BLaER1 treated with 17β-estradiol and CSF1 and Interleukin-3, amounts not matched to agents 10 nM and 100 nM (cell line): Measurements from ENCODE around the gene PAX4.

Experiments
- H3K27ac ChIP-seq, 11 experiments: shearing (Covaris generic); formaldehyde crosslinking; 2 replicates each; pipeline ENCODE4 v1.8.1; 2022
- H3K27me3 ChIP-seq, 11 experiments: shearing (Covaris generic); formaldehyde crosslinking; 2 replicates each; pipeline ENCODE4 v1.8.1; 2022
- H3K36me3 ChIP-seq, 11 experiments: shearing (Covaris generic); formaldehyde crosslinking; 2 replicates each; pipeline ENCODE4 v1.8.1; 2022
- H3K4me1 ChIP-seq, 10 experiments: shearing (Covaris generic); formaldehyde crosslinking; 2 replicates each; pipeline ENCODE4 v1.8.1; 2022
- H3K4me2 ChIP-seq, 11 experiments: shearing (Covaris generic); formaldehyde crosslinking; 2 replicates each; pipeline ENCODE4 v1.8.1; 2022
- H3K4me3 ChIP-seq, 10 experiments: shearing (Covaris generic); formaldehyde crosslinking; 2 replicates each; pipeline ENCODE4 v1.8.1; 2022
- H3K9ac ChIP-seq, 11 experiments: shearing (Covaris generic); formaldehyde crosslinking; 2 replicates each; pipeline ENCODE4 v1.8.1; 2022
- H3K9me3 ChIP-seq, 11 experiments: shearing (Covaris generic); formaldehyde crosslinking; replicated peaks in 1 of 11; 2 replicates each; pipeline ENCODE4 v1.8.1; 2022
- H4K20me1 ChIP-seq, 11 experiments: shearing (Covaris generic); formaldehyde crosslinking; 2 replicates each; pipeline ENCODE4 v1.8.1; 2022
- Cebpa-rat ChIP-seq, 11 experiments: shearing (Covaris generic); IDR thresholded peaks; 2 replicates each; pipeline ENCODE4 v1.8.1; 2022

The PAX4 gene

DNA sequence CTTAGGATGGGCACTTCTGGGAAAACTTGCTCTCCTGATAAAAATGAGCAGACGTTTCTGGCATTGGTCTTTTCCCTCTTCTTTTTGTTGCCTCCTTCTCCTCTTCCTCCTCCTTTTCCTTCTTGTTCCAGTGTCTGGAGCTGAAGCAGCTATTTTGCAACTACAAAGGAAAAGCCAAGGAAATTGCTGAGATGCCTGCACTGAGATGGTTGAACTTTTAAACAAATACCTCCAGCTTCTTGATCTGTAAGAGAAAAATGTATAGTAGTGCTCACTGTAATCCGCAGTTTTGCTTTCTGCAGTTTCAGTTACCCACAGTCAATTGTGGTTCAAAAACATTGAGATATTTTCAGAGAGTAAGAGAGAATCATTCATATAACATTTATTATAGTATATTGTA lies 26.5 kb upstream of the PAX4 start:
- Histone ChIP-seq H3K4me2 (no peak overlapping the region), H3K9ac (no peak overlapping the region), H3K4me3 (no peak overlapping the region), H4K20me1 (no peaks in the 10 kb centered on the region), H3K27me3 (no peaks in the 10 kb centered on the region), H3K27ac (no peak overlapping the region), H3K36me3 (no peaks in the 10 kb centered on the region), H3K4me1 (peaks cover 0 to 8% (median 5%) of the 10 kb centered on the region in 10 experiments; a peak in 8 of 20 replicates), H3K9me3 (no peaks in the 10 kb centered on the region)
- no peak for TF ChIP-seq Cebpa-rat (IDR thresholded peaks at IDR 0.05)

DNA sequence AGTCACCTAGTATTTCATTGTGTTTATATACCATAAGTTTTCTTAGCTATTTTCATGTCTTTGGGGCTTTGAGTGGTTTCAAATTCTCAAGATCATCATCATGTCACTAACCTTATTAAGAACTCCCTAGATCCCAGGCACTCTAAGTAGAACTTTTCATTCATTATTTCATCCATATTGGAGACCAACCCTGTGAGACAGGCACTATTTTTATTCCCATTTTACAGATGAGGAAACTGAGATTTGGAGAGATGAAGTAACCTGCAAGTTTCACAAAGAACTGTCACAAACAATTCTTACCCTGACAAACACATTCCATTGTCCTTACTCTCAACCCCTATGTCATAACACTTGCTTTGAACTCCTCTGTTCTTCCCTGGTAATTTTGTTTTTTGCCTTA lies 20.3 kb upstream of the PAX4 start:
- Histone ChIP-seq H3K27ac (no peak overlapping the region), H3K9ac (no peak overlapping the region), H3K4me2 (no peak overlapping the region), H3K9me3 (peaks cover 8 to 15% (median 14%) of the 10 kb centered on the region in 11 experiments; a peak in 20 of 22 replicates), H4K20me1 (no peaks in the 10 kb centered on the region), H3K4me1 (peaks cover 0 to 20% (median 7%) of the 10 kb centered on the region in 10 experiments; a peak in 13 of 20 replicates), H3K27me3 (no peaks in the 10 kb centered on the region), H3K4me3 (no peak overlapping the region), H3K36me3 (no peaks in the 10 kb centered on the region)
- TF ChIP-seq Cebpa-rat (IDR thresholded peaks at IDR 0.05) = no peak

DNA sequence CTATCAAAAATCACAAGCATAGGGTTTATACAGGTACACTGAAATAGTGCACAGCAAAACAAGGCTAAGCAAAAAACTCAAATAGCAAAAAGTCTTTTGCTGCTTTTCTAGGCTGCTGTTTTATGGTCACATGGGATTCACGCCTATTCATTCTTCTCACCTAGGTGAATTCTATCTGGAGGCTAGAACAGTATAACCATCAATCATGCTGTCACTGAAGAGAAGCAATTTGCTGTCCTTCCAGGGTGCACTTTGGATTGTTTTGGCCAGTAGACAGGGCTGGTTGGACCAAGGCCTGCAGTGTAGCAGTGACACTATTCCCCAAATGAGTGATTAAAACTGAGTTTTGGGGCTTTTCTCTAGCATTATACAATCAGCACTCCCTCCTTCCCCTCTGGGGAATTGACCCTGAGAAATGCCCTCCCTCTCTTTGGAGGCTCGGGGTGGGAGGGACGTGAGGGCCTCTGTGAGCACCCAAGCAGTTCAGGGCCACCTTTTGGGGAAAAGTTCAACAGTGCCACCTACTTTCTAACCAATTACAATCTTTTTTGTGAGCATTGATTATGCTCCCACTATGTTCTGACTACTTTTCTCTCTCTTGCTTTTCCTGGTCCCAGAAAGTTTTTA lies 17.8 kb upstream of the PAX4 start:
- no peak overlapping the region for H3K4me3 ChIP-seq
- peaks cover 0 to 20% (median 7%) of the 10 kb centered on the region in 10 experiments; a peak in 13 of 20 replicates for H3K4me1 ChIP-seq
- no peak overlapping the region for H3K9ac ChIP-seq
- H4K20me1 ChIP-seq = no peaks in the 10 kb centered on the region
- H3K9me3 ChIP-seq = peaks cover 8 to 26% (median 15%) of the 10 kb centered on the region in 11 experiments; a peak in 20 of 22 replicates
- H3K4me2 ChIP-seq = peak overlapping the region in 5 of 11 experiments; percentile 6 to 50 (median 45); a peak in 8 of 22 replicates
- H3K27ac ChIP-seq = peak overlapping the region in 4 of 11 experiments; percentile 9 to 24 (median 20); a peak in 2 of 22 replicates
- H3K36me3 ChIP-seq = no peaks in the 10 kb centered on the region
- H3K27me3 ChIP-seq = no peaks in the 10 kb centered on the region
- TF ChIP-seq Cebpa-rat (IDR thresholded peaks at IDR 0.05) = no peak

DNA sequence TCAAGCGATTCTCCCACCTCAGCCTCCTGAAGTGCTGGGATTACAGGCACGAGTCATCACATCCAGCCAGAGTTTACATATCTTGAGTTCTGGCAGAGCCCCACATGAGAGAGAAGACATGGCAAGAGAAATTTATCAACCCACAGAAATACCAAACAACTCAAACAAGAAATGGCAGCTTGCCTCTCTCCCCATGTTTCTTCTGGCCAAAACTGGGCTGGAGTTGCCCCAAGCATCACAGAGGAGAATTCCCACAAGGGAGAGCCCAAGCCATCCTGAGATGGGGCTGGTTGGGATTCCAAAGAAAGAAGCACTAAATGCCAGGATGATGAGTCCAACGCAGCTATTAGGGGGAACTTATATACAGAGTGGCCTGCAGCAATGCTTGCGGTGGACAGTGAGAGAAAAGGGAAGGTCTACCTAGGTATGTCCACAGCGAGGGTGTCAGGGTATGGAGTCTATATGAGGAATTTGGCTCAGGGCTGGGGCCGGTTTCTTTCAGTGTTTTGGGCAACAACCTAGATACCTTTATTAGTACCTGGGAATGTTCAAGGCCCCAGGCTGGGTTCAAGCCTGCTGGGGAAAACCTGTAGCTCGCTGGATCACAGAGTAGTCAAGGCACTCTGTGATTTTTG lies 14.5 kb upstream of the PAX4 start:
- no peak for TF ChIP-seq Cebpa-rat (IDR thresholded peaks at IDR 0.05)
- Histone ChIP-seq H3K9ac (no peak overlapping the region), H3K36me3 (no peaks in the 10 kb centered on the region), H3K4me3 (no peak overlapping the region), H3K27me3 (no peaks in the 10 kb centered on the region), H4K20me1 (no peaks in the 10 kb centered on the region), H3K4me1 (peaks cover 0 to 20% (median 7%) of the 10 kb centered on the region in 10 experiments; a peak in 13 of 20 replicates), H3K27ac (no peak overlapping the region), H3K9me3 (peaks cover 8 to 26% (median 15%) of the 10 kb centered on the region in 11 experiments; a peak in 20 of 22 replicates), H3K4me2 (no peak overlapping the region)

DNA sequence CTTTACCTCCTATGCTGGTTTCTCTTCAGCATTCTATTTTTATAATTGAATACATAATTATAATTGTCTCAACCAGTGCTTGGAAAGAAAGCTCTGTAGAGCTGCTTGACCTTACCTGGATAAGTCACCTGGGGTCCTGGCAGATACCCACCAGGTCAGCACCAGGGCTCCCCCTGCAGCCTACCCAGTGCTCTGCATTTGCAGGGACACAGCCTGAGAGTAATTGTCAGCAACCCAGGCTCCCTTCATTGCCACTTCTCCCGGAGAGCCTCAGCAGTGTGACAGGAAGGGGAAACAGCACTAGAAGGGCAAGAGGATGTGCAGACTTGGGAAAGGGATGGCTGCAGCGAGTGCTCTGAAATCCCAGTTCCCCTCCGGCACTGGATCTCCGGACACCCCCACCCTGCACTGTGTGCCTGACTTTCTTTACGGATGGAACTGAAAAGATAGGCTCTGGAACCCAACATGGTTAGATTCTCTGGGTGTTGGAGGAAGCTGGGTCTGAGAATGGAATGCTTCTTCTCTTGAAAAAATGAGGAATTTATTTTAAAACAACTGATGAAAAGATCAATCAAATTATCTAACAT lies 11.4 kb upstream of the PAX4 start:
- no peaks in the 10 kb centered on the region for H3K27me3 ChIP-seq
- no peak for TF ChIP-seq Cebpa-rat (IDR thresholded peaks at IDR 0.05)
- no peak overlapping the region for H3K27ac ChIP-seq
- no peak overlapping the region for H3K4me3 ChIP-seq
- no peak overlapping the region for H3K9ac ChIP-seq
- peaks cover 8 to 25% (median 13%) of the 10 kb centered on the region in 11 experiments; a peak in 20 of 22 replicates for H3K9me3 ChIP-seq
- peaks cover 0 to 4% (median 0%) of the 10 kb centered on the region in 10 experiments; a peak in 6 of 20 replicates for H3K4me1 ChIP-seq
- H3K4me2 ChIP-seq = no peak overlapping the region
- H3K36me3 ChIP-seq = no peaks in the 10 kb centered on the region
- no peaks in the 10 kb centered on the region for H4K20me1 ChIP-seq

DNA sequence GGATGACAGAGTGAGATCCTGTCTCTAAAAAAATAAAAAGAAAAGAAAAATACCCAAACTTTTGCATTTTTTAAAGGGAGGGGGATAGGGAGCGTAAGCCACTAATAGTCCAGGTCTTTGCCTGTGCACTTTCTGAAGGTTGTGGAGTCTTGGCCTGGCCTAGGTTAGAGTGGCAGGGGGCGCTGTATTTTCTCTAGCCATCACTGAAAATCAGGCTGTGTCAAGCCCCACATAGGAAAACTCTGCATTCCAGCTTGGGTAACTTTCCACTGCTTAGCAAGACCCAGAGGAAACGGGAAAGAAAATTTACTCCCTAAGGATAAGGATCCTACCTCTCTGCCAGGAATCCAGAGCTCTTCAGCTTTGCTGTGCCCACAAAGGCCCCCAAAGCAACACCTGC lies 10.5 kb upstream of the PAX4 start:
- Histone ChIP-seq H3K4me1 (no peaks in the 10 kb centered on the region), H3K9me3 (peaks cover under 1 to 15% (median 4%) of the 10 kb centered on the region in 11 experiments; a peak in 18 of 22 replicates), H3K27ac (no peak overlapping the region), H3K27me3 (no peaks in the 10 kb centered on the region), H3K4me2 (no peak overlapping the region), H4K20me1 (no peaks in the 10 kb centered on the region), H3K4me3 (no peak overlapping the region), H3K36me3 (no peaks in the 10 kb centered on the region), H3K9ac (no peak overlapping the region)
- no peak for TF ChIP-seq Cebpa-rat (IDR thresholded peaks at IDR 0.05)

DNA sequence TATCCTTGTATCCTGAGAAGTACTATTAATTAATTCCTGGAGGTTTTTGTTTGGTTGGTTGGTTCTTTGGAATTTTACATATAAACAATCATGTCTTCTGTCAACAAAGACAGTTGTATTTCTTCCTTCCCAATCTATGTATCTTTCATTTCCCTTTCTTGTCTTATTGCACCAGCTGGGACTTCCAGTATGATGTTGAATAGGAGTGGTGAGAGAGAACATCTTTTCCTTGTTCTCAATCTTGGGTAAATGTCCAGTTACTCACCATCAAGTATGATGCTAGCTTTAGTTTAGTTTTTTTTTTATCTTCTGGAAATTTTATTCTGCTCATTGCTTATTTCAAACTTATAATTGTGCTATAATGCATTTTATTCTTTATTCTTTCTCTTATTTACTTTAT lies 7.4 kb upstream of the PAX4 start:
- TF ChIP-seq Cebpa-rat (IDR thresholded peaks at IDR 0.05) = no peak
- H3K27ac ChIP-seq = no peak overlapping the region
- no peaks in the 10 kb centered on the region for H3K36me3 ChIP-seq
- H3K9me3 ChIP-seq = peaks cover 0 to 5% (median 0%) of the 10 kb centered on the region in 11 experiments; a peak in 1 of 22 replicates
- H3K27me3 ChIP-seq = no peaks in the 10 kb centered on the region; a peak in 1 of 22 replicates
- H3K9ac ChIP-seq = no peak overlapping the region
- no peaks in the 10 kb centered on the region for H4K20me1 ChIP-seq
- H3K4me3 ChIP-seq = no peak overlapping the region
- no peak overlapping the region for H3K4me2 ChIP-seq
- H3K4me1 ChIP-seq = peaks cover 0 to 7% (median 0%) of the 10 kb centered on the region in 10 experiments; a peak in 4 of 20 replicates

DNA sequence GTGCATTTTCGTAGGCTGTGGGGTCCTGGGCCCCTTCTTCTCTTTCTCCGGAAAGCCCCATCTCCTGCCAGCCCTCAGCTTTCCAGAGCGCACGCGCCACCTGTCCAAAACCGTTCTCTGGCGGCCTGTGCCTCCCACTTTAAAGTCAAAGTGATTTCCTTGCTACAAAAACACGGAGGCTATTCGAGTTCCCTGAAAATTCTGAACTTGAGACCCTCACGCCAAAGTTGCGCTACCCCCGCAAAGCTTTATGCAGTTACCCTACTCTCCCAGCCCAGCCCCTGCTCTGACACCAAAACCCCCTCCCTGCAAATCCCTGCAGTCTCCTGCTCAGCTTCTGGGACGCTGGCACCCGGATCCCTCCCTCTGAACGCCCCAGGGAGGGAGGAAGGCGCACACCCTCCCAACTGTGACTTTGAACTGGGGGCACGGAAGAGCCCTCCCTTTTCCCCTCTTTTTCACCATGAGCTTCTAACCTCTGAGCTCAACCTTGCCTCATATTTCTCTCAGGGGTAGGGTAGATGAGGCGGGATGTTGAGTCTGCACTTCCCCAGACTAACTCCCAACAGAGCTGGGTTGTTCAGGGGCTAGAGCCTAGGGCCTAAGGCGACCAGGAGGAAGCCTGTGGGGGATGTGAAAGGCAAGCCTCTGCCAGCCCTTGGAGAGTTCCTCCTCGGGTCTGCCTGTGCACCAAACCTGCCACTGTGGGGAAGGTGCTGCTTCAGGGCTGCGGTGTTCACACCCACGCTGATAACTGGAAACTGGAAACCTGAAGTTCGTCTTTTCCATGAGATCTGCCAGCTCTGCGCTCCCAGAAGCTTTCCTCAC lies 2.7 kb upstream of the PAX4 start:
- no peaks in the 10 kb centered on the region; a peak in 1 of 22 replicates for H3K27me3 ChIP-seq
- TF ChIP-seq Cebpa-rat (IDR thresholded peaks at IDR 0.05) = no peak
- H3K36me3 ChIP-seq = no peaks in the 10 kb centered on the region
- H3K27ac ChIP-seq = no peak overlapping the region
- no peaks in the 10 kb centered on the region for H4K20me1 ChIP-seq
- H3K4me2 ChIP-seq = peak overlapping the region in 9 of 11 experiments; percentile 3 to 55 (median 25); a peak in 8 of 22 replicates
- peaks cover 0 to 5% (median 0%) of the 10 kb centered on the region in 11 experiments; a peak in 1 of 22 replicates for H3K9me3 ChIP-seq
- no peak overlapping the region for H3K4me3 ChIP-seq
- no peak overlapping the region for H3K9ac ChIP-seq
- peaks cover 0 to 7% (median 0%) of the 10 kb centered on the region in 10 experiments; a peak in 4 of 20 replicates for H3K4me1 ChIP-seq
